ENCODE measurements around the gene SLC30A7.

GRCh38 chr1:101000131-101000873, 104.4 kb downstream of the SLC30A7 start:
- TF ChIP-seq POLR2A (IDR thresholded peaks at IDR 0.05) (no peak), CTCF (IDR thresholded peaks at IDR 0.05) (no peak)

All from testis (tissue), 2 donors.